IPS-15b (cell line): ENCODE measurements around the gene CAPN14.

ENCODE experiments used
- H3K27me3 ChIP-seq: one replicate; pipeline ENCODE4 v1.6.1; 2013; ENCODE audit warnings: low read length; ENCODE audit not compliant: control insufficient read depth, insufficient read depth
- H3K36me3 ChIP-seq: one replicate; pipeline ENCODE4 v1.6.1; 2013; ENCODE audit warnings: low read length; ENCODE audit not compliant: control insufficient read depth, insufficient read depth
- H3K4me1 ChIP-seq: one replicate; pipeline ENCODE4 v1.6.1; 2013; ENCODE audit warnings: mild to moderate bottlenecking, low read length; ENCODE audit not compliant: control insufficient read depth, insufficient read depth
- H3K4me3 ChIP-seq: one replicate; pipeline ENCODE4 v1.5.1; 2013; ENCODE audit warnings: low read depth, low read length
- H3K9ac ChIP-seq: one replicate; pipeline ENCODE4 v1.6.1; 2013; ENCODE audit warnings: low read depth, mild to moderate bottlenecking, low read length
- H3K9me3 ChIP-seq: one replicate; pipeline ENCODE4 v1.6.1; 2013; ENCODE audit warnings: mild to moderate bottlenecking, low read length; ENCODE audit not compliant: control insufficient read depth, insufficient read depth

Gene CAPN14

GRCh38 chr2:31253356-31254131 is 36.2 kb upstream of the CAPN14 start:
- Histone ChIP-seq H3K36me3 (peaks cover 3% of the 10 kb centered on the region), H3K4me1 (peaks cover 6% of the 10 kb centered on the region), H3K27me3 (no peaks in the 10 kb centered on the region), H3K4me3 (no peak overlapping the region), H3K9me3 (no peaks in the 10 kb centered on the region), H3K9ac (no peak overlapping the region)

- H3K9me3 ChIP-seq: no peaks in the 10 kb centered on the region
- H3K4me1 ChIP-seq: peaks cover 6% of the 10 kb centered on the region
- H3K27me3 ChIP-seq: no peaks in the 10 kb centered on the region
- H3K36me3 ChIP-seq: peaks cover 3% of the 10 kb centered on the region
- H3K9ac ChIP-seq: no peak overlapping the region
- no peak overlapping the region for H3K4me3 ChIP-seq
These were observed 34.5 kb upstream of the CAPN14 start for GRCh38 chr2:31251851-31252250.

- Histone ChIP-seq H3K36me3 (peaks cover 3% of the 10 kb centered on the region), H3K27me3 (no peaks in the 10 kb centered on the region), H3K4me3 (no peak overlapping the region), H3K9me3 (no peaks in the 10 kb centered on the region), H3K4me1 (no peaks in the 10 kb centered on the region), H3K9ac (no peak overlapping the region)
These were observed 33.7 kb upstream of the CAPN14 start for GRCh38 chr2:31251018-31251417.

GRCh38 chr2:31249009-31249690 is 31.8 kb upstream of the CAPN14 start:
- Histone ChIP-seq H3K36me3 (peaks cover 5% of the 10 kb centered on the region), H3K4me1 (no peaks in the 10 kb centered on the region), H3K4me3 (no peak overlapping the region), H3K9ac (no peak overlapping the region), H3K27me3 (no peaks in the 10 kb centered on the region), H3K9me3 (no peaks in the 10 kb centered on the region)

- H3K9me3 ChIP-seq: no peaks in the 10 kb centered on the region
- no peaks in the 10 kb centered on the region for H3K27me3 ChIP-seq
- H3K9ac ChIP-seq: no peak overlapping the region
- no peaks in the 10 kb centered on the region for H3K4me1 ChIP-seq
- H3K36me3 ChIP-seq: peaks cover 5% of the 10 kb centered on the region
- no peak overlapping the region for H3K4me3 ChIP-seq
These were observed 30.8 kb upstream of the CAPN14 start for GRCh38 chr2:31248139-31248538.

- Histone ChIP-seq H3K4me3 (no peak overlapping the region), H3K27me3 (no peaks in the 10 kb centered on the region), H3K9me3 (no peaks in the 10 kb centered on the region), H3K36me3 (peaks cover 5% of the 10 kb centered on the region), H3K4me1 (no peaks in the 10 kb centered on the region), H3K9ac (no peak overlapping the region)
These were observed 30.4 kb upstream of the CAPN14 start for GRCh38 chr2:31247711-31248110.

GRCh38 chr2:31246184-31246852 is 29.0 kb upstream of the CAPN14 start:
- H3K36me3 ChIP-seq: peaks cover 5% of the 10 kb centered on the region
- no peaks in the 10 kb centered on the region for H3K27me3 ChIP-seq
- H3K9me3 ChIP-seq: no peaks in the 10 kb centered on the region
- no peaks in the 10 kb centered on the region for H3K4me1 ChIP-seq
- H3K4me3 ChIP-seq: no peak overlapping the region
- H3K9ac ChIP-seq: no peak overlapping the region

- no peaks in the 10 kb centered on the region for H3K4me1 ChIP-seq
- peaks cover 5% of the 10 kb centered on the region for H3K36me3 ChIP-seq
- H3K27me3 ChIP-seq: no peaks in the 10 kb centered on the region
- no peaks in the 10 kb centered on the region for H3K9me3 ChIP-seq
- H3K9ac ChIP-seq: no peak overlapping the region
- H3K4me3 ChIP-seq: no peak overlapping the region
These were observed 26.8 kb upstream of the CAPN14 start for GRCh38 chr2:31244101-31244500.

GRCh38 chr2:31243053-31243452 is 25.7 kb upstream of the CAPN14 start:
- Histone ChIP-seq H3K36me3 (peaks cover 5% of the 10 kb centered on the region), H3K4me1 (no peaks in the 10 kb centered on the region), H3K27me3 (no peaks in the 10 kb centered on the region), H3K9me3 (no peaks in the 10 kb centered on the region), H3K9ac (no peak overlapping the region), H3K4me3 (no peak overlapping the region)

GRCh38 chr2:31241625-31242270 is 24.4 kb upstream of the CAPN14 start:
- no peaks in the 10 kb centered on the region for H3K9me3 ChIP-seq
- no peak overlapping the region for H3K4me3 ChIP-seq
- no peak overlapping the region for H3K9ac ChIP-seq
- H3K36me3 ChIP-seq: peaks cover 5% of the 10 kb centered on the region
- no peaks in the 10 kb centered on the region for H3K27me3 ChIP-seq
- no peaks in the 10 kb centered on the region for H3K4me1 ChIP-seq

GRCh38 chr2:31240381-31241365 is 23.4 kb upstream of the CAPN14 start:
- Histone ChIP-seq H3K9me3 (no peaks in the 10 kb centered on the region), H3K9ac (no peak overlapping the region), H3K4me3 (no peak overlapping the region), H3K4me1 (no peaks in the 10 kb centered on the region), H3K27me3 (no peaks in the 10 kb centered on the region), H3K36me3 (peaks cover 5% of the 10 kb centered on the region)
